Measurements from ENCODE around the gene C21orf91. TPM values are rescaled to one million over a fixed set of nuclear protein-coding genes. Genes with fewer than 3 reads are reported as not detected.
"Not testable (repeated sequence)": the region's sequence is repeated elsewhere in the genome, so short reads cannot be mapped to it uniquely, and the experiment has no call there.

C21orf91 gene
- total RNA-seq, 2 experiments from 2014 or later = 25.6 to 25.8 TPM

DNA sequence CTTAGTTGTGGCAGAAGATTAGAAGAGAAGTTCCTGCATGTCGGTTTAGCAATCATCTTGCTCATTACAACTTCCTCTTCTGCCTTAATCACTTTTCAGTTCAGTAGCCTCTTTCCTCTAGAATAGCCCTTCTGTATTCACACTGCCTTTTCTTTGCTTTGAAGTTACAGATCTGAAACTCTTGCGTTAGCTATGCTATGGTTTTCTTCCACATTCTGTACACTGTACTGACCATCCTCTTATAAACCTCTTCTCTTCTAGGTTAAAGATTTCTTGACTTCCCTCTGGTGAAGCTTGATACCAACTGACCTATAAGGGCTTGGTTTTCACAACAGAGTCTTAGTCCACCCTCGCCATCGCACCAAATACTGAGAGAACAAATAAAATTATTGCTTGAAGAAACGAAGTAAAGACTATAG is 35.0 kb downstream of the C21orf91 start:
- Mint-ChIP-seq H3K27ac (peak overlapping the region; percentile 91), H3K9me3 (peaks cover 2% of the 10 kb centered on the region), H3K4me1 (ENCODE audit: low read depth) (peaks cover 98% of the 10 kb centered on the region), H3K4me3 (peak overlapping the region; percentile 43), H3K27me3 (ENCODE audit: low read depth) (no peaks in the 10 kb centered on the region), H3K36me3 (ENCODE audit: low read depth) (peaks cover 23% of the 10 kb centered on the region)
- no peak for DNase-seq
- CTCF ChIA-PET = interaction anchor here (1.1 to 5.3 kb wide), 5 partner anchors 11 to 119 kb away, joined by 3 to 30 read pairs (median 6); no protein-coding TSS in a partner anchor
- intact Hi-C loops (cut with micrococcal nuclease) = loop anchor here (1.0 to 5.0 kb wide), 5 partner anchors 9 to 782 kb away; partner anchors contain the start of gene C21orf91

GRCh38 chr21:17783481-17784179 is 35.5 kb downstream of the C21orf91 start:
- H3K27me3 Mint-ChIP-seq (ENCODE audit: low read depth) = no peaks in the 10 kb centered on the region
- CTCF ChIA-PET = interaction anchor here (1.1 to 5.3 kb wide), 7 partner anchors 11 to 120 kb away, joined by 3 to 30 read pairs (median 4); no protein-coding TSS in a partner anchor
- peaks cover 2% of the 10 kb centered on the region for H3K9me3 Mint-ChIP-seq
- H3K36me3 Mint-ChIP-seq (ENCODE audit: low read depth) = peaks cover 23% of the 10 kb centered on the region
- intact Hi-C loops (cut with micrococcal nuclease) = loop anchor here (1.0 to 5.0 kb wide), 5 partner anchors 10 to 781 kb away; partner anchors contain the start of gene C21orf91
- H3K4me3 Mint-ChIP-seq = peak overlapping the region; percentile 43
- H3K4me1 Mint-ChIP-seq (ENCODE audit: low read depth) = peaks cover 100% of the 10 kb centered on the region
- DNase-seq = peak; percentile 68
- H3K27ac Mint-ChIP-seq = peak overlapping the region; percentile 91

- intact Hi-C loops (cut with micrococcal nuclease) = loop anchor here (5.0 kb wide), 1 partner anchor 781 kb away; no protein-coding TSS in a partner anchor
Measured at GRCh38 chr21:17783003-17783402, 36.2 kb downstream of the C21orf91 start.

DNA sequence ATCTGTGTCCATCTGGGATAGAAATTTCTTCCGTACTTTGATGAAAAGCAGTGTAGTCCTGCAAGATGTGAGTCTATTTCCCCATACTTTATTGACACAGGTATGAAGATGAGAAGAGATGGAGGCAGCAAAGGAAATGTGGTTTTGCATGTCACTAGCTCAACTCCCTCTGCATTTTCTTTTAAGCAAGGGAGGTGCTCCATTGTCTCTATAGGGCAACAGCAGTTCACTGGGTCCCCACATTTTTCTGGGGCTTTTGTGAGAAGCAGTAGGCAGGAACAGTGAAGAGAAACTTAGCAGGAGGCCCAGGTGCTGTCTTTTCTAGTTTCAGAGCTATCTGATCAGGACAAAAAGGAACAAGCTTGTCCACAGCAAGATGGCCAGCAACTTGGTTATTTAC is 37.1 kb downstream of the C21orf91 start:
- Mint-ChIP-seq H3K27me3 (ENCODE audit: low read depth) (no peaks in the 10 kb centered on the region), H3K36me3 (ENCODE audit: low read depth) (peaks cover 19% of the 10 kb centered on the region), H3K4me1 (ENCODE audit: low read depth) (peaks cover 93% of the 10 kb centered on the region), H3K4me3 (peak overlapping the region; percentile 0), H3K9me3 (peaks cover 2% of the 10 kb centered on the region), H3K27ac (peak overlapping the region; percentile 85)
- DNase-seq = peak; percentile 47
- intact Hi-C loops (cut with micrococcal nuclease) = loop anchor here (5.0 kb wide), 1 partner anchor 780 kb away; no protein-coding TSS in a partner anchor
- CTCF ChIA-PET = interaction anchor here (1.1 to 5.3 kb wide), 6 partner anchors 13 to 103 kb away, joined by 3 to 30 read pairs (median 3); partner anchors contain the start of gene C21orf91

More at GRCh38 chr21:17783003-17783402, 36.2 kb downstream of the C21orf91 start:
- Mint-ChIP-seq H3K4me1 (ENCODE audit: low read depth) (peaks cover 95% of the 10 kb centered on the region), H3K36me3 (ENCODE audit: low read depth) (peaks cover 21% of the 10 kb centered on the region), H3K27me3 (ENCODE audit: low read depth) (no peaks in the 10 kb centered on the region), H3K9me3 (peaks cover 2% of the 10 kb centered on the region), H3K4me3 (peak overlapping the region; percentile 43), H3K27ac (peak overlapping the region; percentile 91)
- DNase-seq = no peak
- CTCF ChIA-PET = interaction anchor here (1.1 to 5.3 kb wide), 5 partner anchors 12 to 121 kb away, joined by 3 to 30 read pairs (median 6); no protein-coding TSS in a partner anchor

DNA sequence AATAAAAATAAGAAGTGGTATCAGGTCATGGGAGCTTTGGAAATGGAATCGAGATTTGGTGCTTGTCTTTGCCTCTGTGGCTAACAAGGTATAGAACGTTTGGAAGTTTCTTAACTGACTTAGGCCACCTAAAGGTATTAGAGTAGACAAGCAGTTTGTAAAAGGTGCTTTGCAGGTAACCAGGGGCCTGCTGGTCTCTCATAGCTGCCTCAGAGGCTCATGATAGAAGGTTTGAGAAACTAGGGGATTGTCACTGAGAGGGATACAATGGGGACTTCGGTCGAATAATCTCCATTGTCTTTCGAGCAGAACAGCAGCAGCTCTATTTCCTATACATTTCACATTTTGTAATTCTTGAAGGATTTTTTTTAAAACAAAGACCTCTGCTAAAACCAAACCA is 37.6 kb downstream of the C21orf91 start:
- H3K4me1 Mint-ChIP-seq (ENCODE audit: low read depth) = peaks cover 92% of the 10 kb centered on the region
- H3K27me3 Mint-ChIP-seq (ENCODE audit: low read depth) = no peaks in the 10 kb centered on the region
- DNase-seq = no peak
- H3K9me3 Mint-ChIP-seq = peaks cover 2% of the 10 kb centered on the region
- peak overlapping the region; percentile 85 for H3K27ac Mint-ChIP-seq
- intact Hi-C loops (cut with micrococcal nuclease) = loop anchor here (2.0 to 5.0 kb wide), 3 partner anchors 121 to 779 kb away; partner anchors contain the start of gene CXADR
- no peak overlapping the region for H3K4me3 Mint-ChIP-seq
- CTCF ChIA-PET = interaction anchor here (0.9 to 5.3 kb wide), 11 partner anchors 10 to 122 kb away, joined by 3 to 30 read pairs (median 3); partner anchors contain the start of gene C21orf91
- peaks cover 14% of the 10 kb centered on the region for H3K36me3 Mint-ChIP-seq (ENCODE audit: low read depth)

DNA sequence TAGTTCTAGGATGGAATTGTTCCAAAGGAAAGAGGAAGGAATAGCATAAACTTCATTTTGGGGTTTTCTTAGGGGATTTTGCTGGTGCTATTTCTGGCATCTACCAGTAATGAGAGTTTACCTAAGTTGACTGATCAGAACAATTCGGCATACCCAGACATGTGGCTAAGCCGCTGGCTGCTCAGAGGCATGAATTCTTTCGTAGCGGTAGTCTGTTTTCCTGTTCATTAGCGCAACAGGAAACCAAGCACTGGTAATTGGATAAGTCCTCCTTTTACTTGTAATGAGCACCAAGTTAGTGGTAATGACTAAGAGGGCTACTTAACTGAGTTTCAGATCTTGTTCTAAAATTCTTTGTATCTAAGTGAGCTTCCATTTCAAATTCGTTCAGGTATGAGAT is 38.6 kb downstream of the C21orf91 start:
- peak overlapping the region; percentile 87 for H3K27ac Mint-ChIP-seq
- CTCF ChIA-PET = interaction anchor here (0.6 to 5.3 kb wide), 7 partner anchors 11 to 123 kb away, joined by 3 to 30 read pairs (median 5); no protein-coding TSS in a partner anchor
- intact Hi-C loops (cut with micrococcal nuclease) = loop anchor here (1.0 to 5.0 kb wide), 7 partner anchors 14 to 778 kb away; partner anchors contain the start of genes C21orf91 and CXADR
- H3K4me1 Mint-ChIP-seq (ENCODE audit: low read depth) = peaks cover 91% of the 10 kb centered on the region
- H3K27me3 Mint-ChIP-seq (ENCODE audit: low read depth) = no peaks in the 10 kb centered on the region
- peaks cover 4% of the 10 kb centered on the region for H3K36me3 Mint-ChIP-seq (ENCODE audit: low read depth)
- peak overlapping the region; percentile 28 for H3K4me3 Mint-ChIP-seq
- H3K9me3 Mint-ChIP-seq = peaks cover under 1% of the 10 kb centered on the region
- DNase-seq = peak; percentile 77

DNA sequence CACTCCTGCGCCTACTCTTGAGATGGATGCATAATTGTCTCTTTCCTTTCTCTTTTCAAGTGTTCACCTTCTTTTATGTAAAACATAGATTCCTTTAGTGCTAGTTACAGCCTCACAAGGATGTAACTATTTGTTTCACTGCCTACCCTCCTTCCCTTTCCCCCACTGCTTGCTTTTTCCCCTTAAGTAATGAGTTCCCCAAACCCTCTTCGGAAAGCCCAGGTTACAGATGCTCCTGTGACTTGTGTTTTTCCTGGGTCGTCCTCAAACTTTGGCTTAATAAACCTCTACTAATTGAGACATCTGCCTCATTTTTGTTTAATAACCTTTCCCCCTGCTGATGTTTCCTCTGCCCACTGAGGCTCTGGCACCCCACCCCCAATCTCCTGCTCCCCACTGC is 39.2 kb downstream of the C21orf91 start:
- Mint-ChIP-seq H3K27ac (peak overlapping the region; percentile 87), H3K4me1 (ENCODE audit: low read depth) (peaks cover 90% of the 10 kb centered on the region), H3K27me3 (ENCODE audit: low read depth) (no peaks in the 10 kb centered on the region), H3K9me3 (no peaks in the 10 kb centered on the region), H3K4me3 (no peak overlapping the region), H3K36me3 (ENCODE audit: low read depth) (no peaks in the 10 kb centered on the region)
- DNase-seq = no peak
- CTCF ChIA-PET = interaction anchor here (5.3 kb wide), 1 partner anchor 15 kb away, joined by 30 read pairs; no protein-coding TSS in a partner anchor
- intact Hi-C loops (cut with micrococcal nuclease) = loop anchor here (1.0 to 5.0 kb wide), 7 partner anchors 14 to 778 kb away; partner anchors contain the start of genes C21orf91 and CXADR

DNA sequence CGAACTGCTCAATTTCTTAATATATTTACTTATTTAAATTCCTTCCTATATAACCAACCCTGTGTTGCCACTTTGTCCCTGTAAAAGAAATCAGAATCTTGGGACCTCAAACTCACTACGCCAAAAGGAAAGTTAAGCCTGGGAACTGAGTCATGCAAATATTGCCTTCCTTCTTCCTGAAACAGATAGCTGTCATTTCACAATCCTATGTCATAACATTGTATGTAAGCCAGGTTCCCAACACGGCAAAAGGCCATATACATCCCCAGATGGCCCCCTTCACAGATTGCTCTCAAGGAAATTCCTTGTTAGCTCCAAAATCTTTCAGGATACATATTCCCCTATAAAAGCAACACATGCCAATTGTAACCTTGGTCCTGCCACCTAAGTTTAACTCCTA is 39.7 kb downstream of the C21orf91 start:
- intact Hi-C loops (cut with micrococcal nuclease) = no loop called here
- CTCF ChIA-PET = interaction anchor here (5.3 kb wide), 1 partner anchor 15 kb away, joined by 30 read pairs; no protein-coding TSS in a partner anchor
- peaks cover 88% of the 10 kb centered on the region for H3K4me1 Mint-ChIP-seq (ENCODE audit: low read depth)

GRCh38 chr21:17777072-17777765 is 41.9 kb downstream of the C21orf91 start:
- intact Hi-C loops (cut with micrococcal nuclease) = loop anchor here (1.0 to 2.0 kb wide), 2 partner anchors 8 to 88 kb away; no protein-coding TSS in a partner anchor

More for the DNA sequence above, 39.7 kb downstream of the C21orf91 start:
- Mint-ChIP-seq H3K27ac (peak overlapping the region; percentile 87), H3K27me3 (ENCODE audit: low read depth) (no peaks in the 10 kb centered on the region), H3K36me3 (ENCODE audit: low read depth) (no peaks in the 10 kb centered on the region), H3K9me3 (peaks cover under 1% of the 10 kb centered on the region), H3K4me3 (no peak overlapping the region)
- no peak for DNase-seq

DNA sequence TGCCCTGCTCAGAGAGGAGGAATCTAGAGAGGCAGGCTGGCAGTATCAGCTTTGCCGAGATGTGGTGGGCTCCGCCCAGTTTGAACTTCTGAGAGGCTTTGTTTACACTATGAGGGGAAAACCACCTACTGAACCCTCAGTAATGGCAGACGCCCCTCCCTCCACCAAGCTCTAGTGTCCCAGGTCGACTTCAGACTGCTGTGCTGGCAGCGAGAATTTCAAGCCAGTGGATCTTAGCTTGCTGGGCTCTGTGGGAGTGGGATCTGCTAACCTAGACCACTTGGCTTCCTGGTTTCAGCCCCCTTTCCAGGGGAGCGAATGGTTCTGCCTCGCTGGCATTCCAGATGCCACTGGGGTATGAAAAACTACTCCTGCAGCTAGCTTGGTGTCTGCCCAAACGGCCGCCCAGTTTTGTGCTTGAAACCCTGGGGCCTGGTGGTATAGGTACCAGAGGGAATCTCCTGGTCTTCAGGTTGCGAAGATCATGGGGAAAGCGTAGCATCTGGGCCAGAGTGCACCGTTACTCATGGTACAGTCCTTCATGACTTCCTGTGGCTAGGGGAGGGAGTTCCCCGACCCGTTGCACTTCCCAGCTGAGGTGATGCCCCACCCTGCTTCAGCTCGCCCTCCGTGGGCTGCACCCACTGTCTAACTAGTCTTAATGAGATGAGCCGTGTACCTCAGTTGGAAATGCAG is 43.6 kb downstream of the C21orf91 start:
- no peak overlapping the region for H3K4me3 Mint-ChIP-seq
- CTCF ChIA-PET = interaction anchor here (0.7 to 1.1 kb wide), 3 partner anchors 9 to 88 kb away, joined by 3 read pairs; no protein-coding TSS in a partner anchor
- H3K27me3 Mint-ChIP-seq (ENCODE audit: low read depth) = no peaks in the 10 kb centered on the region
- H3K9me3 Mint-ChIP-seq = peaks cover 25% of the 10 kb centered on the region
- intact Hi-C loops (cut with micrococcal nuclease) = loop anchor here (2.0 kb wide), 1 partner anchor 87 kb away; no protein-coding TSS in a partner anchor
- H3K4me1 Mint-ChIP-seq (ENCODE audit: low read depth) = peaks cover 49% of the 10 kb centered on the region
- peak overlapping the region; percentile 6 for H3K27ac Mint-ChIP-seq
- peak; percentile 73 for DNase-seq
- peaks cover 10% of the 10 kb centered on the region for H3K36me3 Mint-ChIP-seq (ENCODE audit: low read depth)

More at GRCh38 chr21:17777072-17777765, 41.9 kb downstream of the C21orf91 start:
- peak overlapping the region; percentile 54 for H3K27ac Mint-ChIP-seq
- H3K9me3 Mint-ChIP-seq = peaks cover 16% of the 10 kb centered on the region
- no peaks in the 10 kb centered on the region for H3K27me3 Mint-ChIP-seq (ENCODE audit: low read depth)
- H3K4me3 Mint-ChIP-seq = no peak overlapping the region
- CTCF ChIA-PET = no interaction called here
- DNase-seq = no peak
- peaks cover 10% of the 10 kb centered on the region for H3K36me3 Mint-ChIP-seq (ENCODE audit: low read depth)
- peaks cover 65% of the 10 kb centered on the region for H3K4me1 Mint-ChIP-seq (ENCODE audit: low read depth)

GRCh38 chr21:17775021-17775420 is 44.1 kb downstream of the C21orf91 start:
- H3K27me3 Mint-ChIP-seq (ENCODE audit: low read depth); DNase-seq; intact Hi-C loops (cut with micrococcal nuclease); H3K27ac Mint-ChIP-seq; H3K4me3 Mint-ChIP-seq: not testable (repeated sequence)
- peaks cover 43% of the 10 kb centered on the region for H3K4me1 Mint-ChIP-seq (ENCODE audit: low read depth)
- peaks cover 25% of the 10 kb centered on the region for H3K9me3 Mint-ChIP-seq
- CTCF ChIA-PET = interaction anchor here (1.1 kb wide), 1 partner anchor 9 kb away, joined by 3 read pairs; no protein-coding TSS in a partner anchor
- peaks cover 10% of the 10 kb centered on the region for H3K36me3 Mint-ChIP-seq (ENCODE audit: low read depth)
